ENCODE measurements around the gene RGS8. TPM values are rescaled to one million over a fixed set of nuclear protein-coding genes. Genes with fewer than 3 reads are reported as not detected.

The RGS8 gene
- polyA plus RNA-seq, 3 donors, result not detected

DNA sequence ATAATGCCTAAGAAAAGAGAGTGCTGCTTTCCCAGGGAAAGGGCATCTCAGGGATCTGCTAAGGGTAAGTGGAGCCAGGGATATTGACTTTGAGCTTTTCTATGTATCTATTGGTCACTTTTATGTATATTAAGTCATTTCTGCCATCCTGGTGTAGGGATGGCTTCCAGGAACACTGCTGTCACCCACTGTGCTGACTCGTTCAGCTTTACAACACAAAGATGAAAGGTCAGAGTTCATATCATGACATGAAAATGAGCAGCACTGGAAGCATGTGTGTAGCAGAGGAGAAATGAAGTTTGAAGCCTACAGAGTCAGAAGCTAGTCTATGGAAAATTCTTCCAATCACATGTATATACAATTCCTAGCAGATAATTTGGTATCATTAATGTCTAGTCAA lies 37.1 kb upstream of the RGS8 start:
- H3K27me3 ChIP-seq (ENCODE audit: control insufficient read depth in 2 of 2, insufficient read depth in 2 of 2, low read length in 2 of 2), result no peaks in the 10 kb centered on the region
- H3K4me1 ChIP-seq (ENCODE audit: control insufficient read depth in 1 of 2, insufficient read depth in 2 of 2, low read length in 2 of 2), result no peaks in the 10 kb centered on the region
- no peak overlapping the region for H3K4me2 ChIP-seq (replicated peaks; ENCODE audit: extremely low read depth, low read length, poor library complexity, severe bottlenecking)
- no peak overlapping the region for H3K27ac ChIP-seq (ENCODE audit: low read depth in 1 of 2, low read length in 2 of 2)
- no peaks in the 10 kb centered on the region for H3K9me3 Mint-ChIP-seq
- H3K4me3 ChIP-seq (replicated peaks in 1 of 3; ENCODE audit: low read depth in 2 of 3, low read length in 3 of 3), result no peak overlapping the region
- TF ChIP-seq, protein P1, sequence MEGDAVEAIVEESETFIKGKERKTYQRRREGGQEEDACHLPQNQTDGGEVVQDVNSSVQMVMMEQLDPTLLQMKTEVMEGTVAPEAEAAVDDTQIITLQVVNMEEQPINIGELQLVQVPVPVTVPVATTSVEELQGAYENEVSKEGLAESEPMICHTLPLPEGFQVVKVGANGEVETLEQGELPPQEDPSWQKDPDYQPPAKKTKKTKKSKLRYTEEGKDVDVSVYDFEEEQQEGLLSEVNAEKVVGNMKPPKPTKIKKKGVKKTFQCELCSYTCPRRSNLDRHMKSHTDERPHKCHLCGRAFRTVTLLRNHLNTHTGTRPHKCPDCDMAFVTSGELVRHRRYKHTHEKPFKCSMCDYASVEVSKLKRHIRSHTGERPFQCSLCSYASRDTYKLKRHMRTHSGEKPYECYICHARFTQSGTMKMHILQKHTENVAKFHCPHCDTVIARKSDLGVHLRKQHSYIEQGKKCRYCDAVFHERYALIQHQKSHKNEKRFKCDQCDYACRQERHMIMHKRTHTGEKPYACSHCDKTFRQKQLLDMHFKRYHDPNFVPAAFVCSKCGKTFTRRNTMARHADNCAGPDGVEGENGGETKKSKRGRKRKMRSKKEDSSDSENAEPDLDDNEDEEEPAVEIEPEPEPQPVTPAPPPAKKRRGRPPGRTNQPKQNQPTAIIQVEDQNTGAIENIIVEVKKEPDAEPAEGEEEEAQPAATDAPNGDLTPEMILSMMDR (IDR thresholded peaks at IDR 0.05), result no peak
- no peak overlapping the region for H2AFZ ChIP-seq (ENCODE audit: insufficient read depth, low read depth, low read length, poor library complexity, severe bottlenecking)
- no peaks in the 10 kb centered on the region for H3K4me1 Mint-ChIP-seq
- no peaks in the 10 kb centered on the region for H3K36me3 ChIP-seq (replicated peaks in 1 of 2; ENCODE audit: control insufficient read depth in 1 of 2, insufficient read depth in 2 of 2, low read length in 2 of 2)
- H3K79me2 ChIP-seq (ENCODE audit: insufficient read depth, low read length), result no peaks in the 10 kb centered on the region
- peaks cover 0 to 4% (median 3%) of the 10 kb centered on the region in 3 donors for H3K27me3 Mint-ChIP-seq (ENCODE audit: low read depth in 3 of 3)
- H3K9ac ChIP-seq (ENCODE audit: insufficient read depth, low read length, poor library complexity, severe bottlenecking), result no peak overlapping the region
- H4K20me1 ChIP-seq (ENCODE audit: insufficient read depth, low read length), result no peaks in the 10 kb centered on the region
- intact Hi-C loops (cut with micrococcal nuclease), result no loop called here
- no CpG with 5 or more reads among the region's 1 CpG for WGBS (ENCODE audit: insufficient coverage)
- no peak overlapping the region for H3K27ac Mint-ChIP-seq
- H3K9me3 ChIP-seq (replicated peaks in 1 of 2; ENCODE audit: control insufficient read depth in 1 of 2, insufficient read depth in 1 of 2, low read length in 2 of 2), result no peaks in the 10 kb centered on the region
- no peak overlapping the region for H3K4me3 Mint-ChIP-seq
- DNase-seq, result no peak
- H3K36me3 Mint-ChIP-seq, result no peaks in the 10 kb centered on the region

DNA sequence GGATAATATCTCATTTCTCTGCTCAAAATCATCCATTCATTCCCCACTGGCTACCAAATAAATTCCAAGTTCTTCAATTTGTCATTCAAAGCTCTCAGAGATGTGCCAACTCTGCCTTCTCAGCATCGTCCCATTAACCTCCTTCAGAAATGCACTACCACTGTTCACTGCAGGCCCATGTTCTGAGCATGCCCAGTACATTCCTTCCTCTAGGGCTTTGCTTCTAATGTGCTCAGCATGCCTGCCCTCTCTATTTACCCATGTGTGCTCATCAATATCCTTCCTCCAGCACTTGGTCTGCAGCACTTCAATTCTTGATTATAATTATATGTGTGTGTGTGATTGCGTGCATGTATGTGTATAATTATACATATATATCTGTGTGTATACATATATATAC lies 36.1 kb upstream of the RGS8 start:
- TF ChIP-seq, protein P1 (IDR thresholded peaks at IDR 0.05), result no peak
- peaks cover 0 to 4% (median 3%) of the 10 kb centered on the region in 3 donors for H3K27me3 Mint-ChIP-seq (ENCODE audit: low read depth in 3 of 3)
- 100% methylated on average over 1 of the region's 2 CpGs for WGBS (ENCODE audit: insufficient coverage)
- no peaks in the 10 kb centered on the region for H3K27me3 ChIP-seq (ENCODE audit: control insufficient read depth in 2 of 2, insufficient read depth in 2 of 2, low read length in 2 of 2)
- H3K27ac Mint-ChIP-seq, result no peak overlapping the region
- no peaks in the 10 kb centered on the region for H3K9me3 ChIP-seq (replicated peaks in 1 of 2; ENCODE audit: control insufficient read depth in 1 of 2, insufficient read depth in 1 of 2, low read length in 2 of 2)
- no peak overlapping the region for H3K9ac ChIP-seq (ENCODE audit: insufficient read depth, low read length, poor library complexity, severe bottlenecking)
- H3K36me3 Mint-ChIP-seq, result no peaks in the 10 kb centered on the region
- no peak overlapping the region for H3K27ac ChIP-seq (ENCODE audit: low read depth in 1 of 2, low read length in 2 of 2)
- no peaks in the 10 kb centered on the region for H3K4me1 ChIP-seq (ENCODE audit: control insufficient read depth in 1 of 2, insufficient read depth in 2 of 2, low read length in 2 of 2)
- H3K36me3 ChIP-seq (replicated peaks in 1 of 2; ENCODE audit: control insufficient read depth in 1 of 2, insufficient read depth in 2 of 2, low read length in 2 of 2), result no peaks in the 10 kb centered on the region
- no peak overlapping the region for H2AFZ ChIP-seq (ENCODE audit: insufficient read depth, low read depth, low read length, poor library complexity, severe bottlenecking)
- intact Hi-C loops (cut with micrococcal nuclease), result no loop called here
- H4K20me1 ChIP-seq (ENCODE audit: insufficient read depth, low read length), result no peaks in the 10 kb centered on the region
- H3K9me3 Mint-ChIP-seq, result no peaks in the 10 kb centered on the region
- H3K4me3 ChIP-seq (replicated peaks in 1 of 3; ENCODE audit: low read depth in 2 of 3, low read length in 3 of 3), result no peak overlapping the region
- no peak for DNase-seq
- no peak overlapping the region for H3K4me3 Mint-ChIP-seq
- H3K4me2 ChIP-seq (replicated peaks; ENCODE audit: extremely low read depth, low read length, poor library complexity, severe bottlenecking), result no peak overlapping the region
- no peaks in the 10 kb centered on the region for H3K4me1 Mint-ChIP-seq
- H3K79me2 ChIP-seq (ENCODE audit: insufficient read depth, low read length), result no peaks in the 10 kb centered on the region
